Neural cell (in vitro differentiated cells): ENCODE data around the gene SH3RF1. TPM values are rescaled to one million over a fixed set of nuclear protein-coding genes. Genes with fewer than 3 reads are reported as not detected.

Experiments
- H2AFZ ChIP-seq: fragments of 200-600, 300-800 bp; sonication (generic), shearing (Covaris generic); 2 replicates; pipeline ENCODE4 v1.6.0; 2014; ENCODE audit warnings: low read depth, mild to moderate bottlenecking, antibody characterized with exemption, low read length, moderate library complexity
- H3F3A ChIP-seq: fragments of 200-600 bp; shearing (Covaris generic); 2 replicates; pipeline ENCODE4 v1.6.1; 2016; ENCODE audit warnings: mild to moderate bottlenecking, moderate library complexity, mixed read lengths, antibody characterized with exemption, low read length; ENCODE audit not compliant: insufficient read depth, poor library complexity, severe bottlenecking
- H3K27ac ChIP-seq: fragments of 200-600, 300-800 bp; sonication (generic), shearing (Covaris generic); 2 replicates; pipeline ENCODE4 v1.5.1; 2014; ENCODE audit warnings: mild to moderate bottlenecking, low read length, moderate library complexity
- H3K27me3 ChIP-seq: fragments of 300-800, 200-600 bp; sonication (generic), shearing (Covaris generic); 2 replicates; pipeline ENCODE4 v1.6.0; 2014; ENCODE audit warnings: mild to moderate bottlenecking, low read depth, low read length, moderate library complexity; ENCODE audit not compliant: insufficient read depth
- H3K36me3 ChIP-seq: fragments of 300-800, 200-600 bp; sonication (generic), shearing (Covaris generic); 2 replicates; pipeline ENCODE4 v1.5.1; 2014; ENCODE audit warnings: mild to moderate bottlenecking, antibody characterized with exemption, low read length, moderate library complexity; ENCODE audit not compliant: insufficient read depth
- H3K4me2 ChIP-seq: fragments of 300-800, 200-600 bp; sonication (generic), shearing (Covaris generic); 2 replicates; pipeline ENCODE4 v1.6.0; 2014; ENCODE audit warnings: mild to moderate bottlenecking, low read length
- H3K4me3 ChIP-seq: fragments of 300-800, 200-600 bp; sonication (generic), shearing (Covaris generic); 2 replicates; pipeline ENCODE4 v1.5.1; 2014; ENCODE audit warnings: mild to moderate bottlenecking, low read length, moderate library complexity
- H3K79me2 ChIP-seq: fragments of 200-600 bp; shearing (Covaris generic); replicated peaks from 2 replicates; pipeline ENCODE4 v1.6.0; 2014; ENCODE audit warnings: mild to moderate bottlenecking, low read length, moderate library complexity; ENCODE audit not compliant: insufficient read depth
- H3K9ac ChIP-seq: fragments of 300-800, 200-600 bp; sonication (generic), shearing (Covaris generic); 2 replicates; pipeline ENCODE4 v1.6.1; 2016; ENCODE audit warnings: mild to moderate bottlenecking, low read length, mixed read lengths
- H3K9me2 ChIP-seq: fragments of 200-600 bp; shearing (Covaris generic); 2 replicates; pipeline ENCODE4 v1.6.1; 2016; ENCODE audit warnings: mild to moderate bottlenecking, low read length, mixed read lengths; ENCODE audit not compliant: insufficient read depth
- H3K9me3 ChIP-seq: fragments of 200-600, 300-800 bp; sonication (generic), shearing (Covaris generic); 2 replicates; pipeline ENCODE4 v1.6.1; 2016; ENCODE audit warnings: mild to moderate bottlenecking, mixed run types, low read length, moderate library complexity, mixed read lengths
- H4K20me1 ChIP-seq: fragments of 200-600 bp; shearing (Covaris generic); 2 replicates; pipeline ENCODE4 v1.6.1; 2016; ENCODE audit warnings: mild to moderate bottlenecking, mixed run types; ENCODE audit not compliant: insufficient read depth
- EP300 ChIP-seq: fragments of 450-650 bp; conservative IDR thresholded peaks from 2 replicates; pipeline ENCODE4 v1.6.1; 2014; ENCODE audit warnings: antibody characterized with exemption, mild to moderate bottlenecking, moderate library complexity; ENCODE audit not compliant: poor library complexity, severe bottlenecking
- EZH2 ChIP-seq: fragments of 200-600, 300-800 bp; shearing (Covaris generic), sonication (generic); IDR thresholded peaks from 2 replicates; pipeline ENCODE4 v1.6.1; 2014; ENCODE audit warnings: antibody characterized with exemption, low read length, borderline replicate concordance, mild to moderate bottlenecking; ENCODE audit not compliant: insufficient read depth, poor library complexity, severe bottlenecking
- MXI1 ChIP-seq: fragments of 450-650 bp; conservative IDR thresholded peaks from 2 replicates; pipeline ENCODE4 v1.6.1; 2014; ENCODE audit warnings: antibody characterized with exemption, mild to moderate bottlenecking; ENCODE audit not compliant: poor library complexity, severe bottlenecking
- POLR2AphosphoS5 ChIP-seq: IDR thresholded peaks from 2 replicates; pipeline ENCODE4 v1.6.1; 2012
- RAD21 ChIP-seq: fragments of 450-650 bp; conservative IDR thresholded peaks from 2 replicates; pipeline ENCODE4 v1.6.1; 2014; ENCODE audit warnings: antibody characterized with exemption, mild to moderate bottlenecking, moderate library complexity
- SMC3 ChIP-seq: fragments of 450-650 bp; conservative IDR thresholded peaks from 2 replicates; pipeline ENCODE4 v1.6.1; 2014; ENCODE audit warnings: antibody characterized with exemption, mild to moderate bottlenecking, moderate library complexity; ENCODE audit not compliant: poor library complexity
- TAF1 ChIP-seq: IDR thresholded peaks from 2 replicates; pipeline ENCODE4 v1.6.1; 2012; ENCODE audit warnings: low read depth
- polyA plus RNA-seq: library from polyadenylated mRNA; depleted of rRNA; stranded (reverse); fragments of >200 nt; gene quantifications from 2 replicates; pipeline ENCODE4 v1.2.3, GENCODE V29; 2014
- TF ChIP-seq, protein P1 (sequence below): IDR thresholded peaks from 2 replicates; pipeline ENCODE4 v1.6.1; 2012; ENCODE audit warnings: borderline replicate concordance
- TF ChIP-seq, protein P2 (sequence below): fragments of 450-650 bp; IDR thresholded peaks from 2 replicates; pipeline ENCODE4 v1.5.1; 2014; ENCODE audit warnings: antibody characterized with exemption, mild to moderate bottlenecking, moderate library complexity; ENCODE audit not compliant: poor library complexity, severe bottlenecking

SH3RF1 gene
- polyA plus RNA-seq, 1 donor from 2014 or later: 3.1 TPM

DNA sequence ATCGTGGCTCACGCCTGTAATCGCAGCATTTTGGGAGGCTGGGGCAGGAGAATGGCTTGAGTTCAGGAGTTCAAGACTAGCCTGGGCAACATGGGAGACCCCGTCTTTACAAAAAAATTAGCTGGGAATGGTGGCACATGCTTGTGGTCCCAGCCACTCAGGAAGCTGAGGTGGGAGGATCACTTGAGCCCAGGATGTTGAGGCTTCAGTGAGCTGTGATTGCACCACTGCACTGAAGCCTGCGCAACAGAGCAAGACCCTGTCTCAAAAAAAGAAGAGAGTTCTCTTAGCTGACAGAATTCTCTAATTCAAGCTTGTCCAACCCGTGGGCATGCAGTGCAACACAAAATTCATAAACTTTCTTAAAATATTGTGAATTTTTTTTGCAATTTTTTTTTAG, 165.1 kb downstream of the SH3RF1 start:
- TF ChIP-seq, protein P1, sequence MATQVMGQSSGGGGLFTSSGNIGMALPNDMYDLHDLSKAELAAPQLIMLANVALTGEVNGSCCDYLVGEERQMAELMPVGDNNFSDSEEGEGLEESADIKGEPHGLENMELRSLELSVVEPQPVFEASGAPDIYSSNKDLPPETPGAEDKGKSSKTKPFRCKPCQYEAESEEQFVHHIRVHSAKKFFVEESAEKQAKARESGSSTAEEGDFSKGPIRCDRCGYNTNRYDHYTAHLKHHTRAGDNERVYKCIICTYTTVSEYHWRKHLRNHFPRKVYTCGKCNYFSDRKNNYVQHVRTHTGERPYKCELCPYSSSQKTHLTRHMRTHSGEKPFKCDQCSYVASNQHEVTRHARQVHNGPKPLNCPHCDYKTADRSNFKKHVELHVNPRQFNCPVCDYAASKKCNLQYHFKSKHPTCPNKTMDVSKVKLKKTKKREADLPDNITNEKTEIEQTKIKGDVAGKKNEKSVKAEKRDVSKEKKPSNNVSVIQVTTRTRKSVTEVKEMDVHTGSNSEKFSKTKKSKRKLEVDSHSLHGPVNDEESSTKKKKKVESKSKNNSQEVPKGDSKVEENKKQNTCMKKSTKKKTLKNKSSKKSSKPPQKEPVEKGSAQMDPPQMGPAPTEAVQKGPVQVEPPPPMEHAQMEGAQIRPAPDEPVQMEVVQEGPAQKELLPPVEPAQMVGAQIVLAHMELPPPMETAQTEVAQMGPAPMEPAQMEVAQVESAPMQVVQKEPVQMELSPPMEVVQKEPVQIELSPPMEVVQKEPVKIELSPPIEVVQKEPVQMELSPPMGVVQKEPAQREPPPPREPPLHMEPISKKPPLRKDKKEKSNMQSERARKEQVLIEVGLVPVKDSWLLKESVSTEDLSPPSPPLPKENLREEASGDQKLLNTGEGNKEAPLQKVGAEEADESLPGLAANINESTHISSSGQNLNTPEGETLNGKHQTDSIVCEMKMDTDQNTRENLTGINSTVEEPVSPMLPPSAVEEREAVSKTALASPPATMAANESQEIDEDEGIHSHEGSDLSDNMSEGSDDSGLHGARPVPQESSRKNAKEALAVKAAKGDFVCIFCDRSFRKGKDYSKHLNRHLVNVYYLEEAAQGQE: no peak
- TF ChIP-seq TAF1 (no peak), MXI1 (no peak), POLR2AphosphoS5 (no peak), EZH2 (no peak), RAD21 (no peak)
- TF ChIP-seq, protein P2, sequence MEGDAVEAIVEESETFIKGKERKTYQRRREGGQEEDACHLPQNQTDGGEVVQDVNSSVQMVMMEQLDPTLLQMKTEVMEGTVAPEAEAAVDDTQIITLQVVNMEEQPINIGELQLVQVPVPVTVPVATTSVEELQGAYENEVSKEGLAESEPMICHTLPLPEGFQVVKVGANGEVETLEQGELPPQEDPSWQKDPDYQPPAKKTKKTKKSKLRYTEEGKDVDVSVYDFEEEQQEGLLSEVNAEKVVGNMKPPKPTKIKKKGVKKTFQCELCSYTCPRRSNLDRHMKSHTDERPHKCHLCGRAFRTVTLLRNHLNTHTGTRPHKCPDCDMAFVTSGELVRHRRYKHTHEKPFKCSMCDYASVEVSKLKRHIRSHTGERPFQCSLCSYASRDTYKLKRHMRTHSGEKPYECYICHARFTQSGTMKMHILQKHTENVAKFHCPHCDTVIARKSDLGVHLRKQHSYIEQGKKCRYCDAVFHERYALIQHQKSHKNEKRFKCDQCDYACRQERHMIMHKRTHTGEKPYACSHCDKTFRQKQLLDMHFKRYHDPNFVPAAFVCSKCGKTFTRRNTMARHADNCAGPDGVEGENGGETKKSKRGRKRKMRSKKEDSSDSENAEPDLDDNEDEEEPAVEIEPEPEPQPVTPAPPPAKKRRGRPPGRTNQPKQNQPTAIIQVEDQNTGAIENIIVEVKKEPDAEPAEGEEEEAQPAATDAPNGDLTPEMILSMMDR: no peak

GRCh38 chr4:169103966-169104412, 166.8 kb downstream of the SH3RF1 start:
- H3K27ac ChIP-seq: no peak overlapping the region
- H3K36me3 ChIP-seq: no peaks in the 10 kb centered on the region
- H2AFZ ChIP-seq: no peak overlapping the region
- no peaks in the 10 kb centered on the region for H3K27me3 ChIP-seq
- no peaks in the 10 kb centered on the region for H3K79me2 ChIP-seq
- H3K9ac ChIP-seq: no peak overlapping the region
- H3K4me3 ChIP-seq: no peak overlapping the region
- no peaks in the 10 kb centered on the region for H3K9me3 ChIP-seq
- no peaks in the 10 kb centered on the region for H3F3A ChIP-seq
- no peak overlapping the region for H3K4me2 ChIP-seq
- TF ChIP-seq POLR2AphosphoS5: no peak
- TF ChIP-seq EZH2: no peak
- no peak for TF ChIP-seq EP300
- no peak for TF ChIP-seq RAD21
- no peak for TF ChIP-seq TAF1
- H4K20me1 ChIP-seq: no peaks in the 10 kb centered on the region
- no peaks in the 10 kb centered on the region for H3K9me2 ChIP-seq

More for the DNA sequence above, 165.1 kb downstream of the SH3RF1 start:
- Histone ChIP-seq H3K4me3 (no peak overlapping the region), H3K27ac (no peak overlapping the region), H3K79me2 (no peaks in the 10 kb centered on the region), H3K9me2 (no peaks in the 10 kb centered on the region), H3K9ac (no peak overlapping the region), H3K9me3 (no peaks in the 10 kb centered on the region), H3K36me3 (no peaks in the 10 kb centered on the region), H3K27me3 (no peaks in the 10 kb centered on the region), H2AFZ (no peak overlapping the region), H3K4me2 (no peak overlapping the region), H4K20me1 (no peaks in the 10 kb centered on the region), H3F3A (no peaks in the 10 kb centered on the region)

GRCh38 chr4:169102026-169102425, 168.7 kb downstream of the SH3RF1 start:
- H3F3A ChIP-seq: no peaks in the 10 kb centered on the region
- no peak for TF ChIP-seq POLR2AphosphoS5
- TF ChIP-seq SMC3: no peak
- TF ChIP-seq, protein P2: no peak
- no peak for TF ChIP-seq MXI1
- TF ChIP-seq EZH2: no peak
- TF ChIP-seq TAF1: no peak
- no peak for TF ChIP-seq EP300
- TF ChIP-seq, protein P1: no peak
- TF ChIP-seq RAD21: no peak
- peak overlapping the region; percentile 48 for H3K27ac ChIP-seq
- no peaks in the 10 kb centered on the region for H3K9me2 ChIP-seq
- no peak overlapping the region for H3K4me2 ChIP-seq
- no peaks in the 10 kb centered on the region for H3K36me3 ChIP-seq
- H3K4me3 ChIP-seq: no peak overlapping the region
- no peak overlapping the region for H3K9ac ChIP-seq
- no peaks in the 10 kb centered on the region for H3K27me3 ChIP-seq
- H3K9me3 ChIP-seq: no peaks in the 10 kb centered on the region
- no peak overlapping the region for H2AFZ ChIP-seq
- no peaks in the 10 kb centered on the region for H3K79me2 ChIP-seq
- H4K20me1 ChIP-seq: no peaks in the 10 kb centered on the region
